ENCODE measurements around the gene IQCK. TPM values are rescaled to one million over a fixed set of nuclear protein-coding genes. Genes with fewer than 3 reads are reported as not detected.
A peak's percentile ranks its signal among the peaks of the same experiment; 100 is the strongest.
"Not testable (repeated sequence)": the region's sequence is repeated elsewhere in the genome, so short reads cannot be mapped to it uniquely, and the experiment has no call there.

IQCK gene
- total RNA-seq, 2 donors from 2014 or later = 26.0 to 42.2 TPM

- Histone ChIP-seq H3K36me3 (peaks cover 3 to 5% of the 10 kb centered on the region in 2 donors), H3K4me3 (no peak overlapping the region), H3K4me1 (replicated peaks) (no peaks in the 10 kb centered on the region), H3K27ac (no peak overlapping the region), H3K9me3 (no peaks in the 10 kb centered on the region), H3K27me3 (replicated peaks; ENCODE audit: insufficient read depth) (no peaks in the 10 kb centered on the region)
- no peak for TF ChIP-seq CTCF (IDR thresholded peaks at IDR 0.05)
- no peak for TF ChIP-seq POLR2AphosphoS5 (IDR thresholded peaks at IDR 0.05)
- TF ChIP-seq POLR2A (IDR thresholded peaks at IDR 0.05) = no peak
- no peak for DNase-seq (ENCODE audit: low spot score)
- WGBS = 85% methylated on average over 6 of the region's 6 CpGs
- intact Hi-C loops (cut with DNase I) = loop anchor here (10.0 kb wide), 1 partner anchor 109 kb away; no protein-coding TSS in a partner anchor
Observed at GRCh38 chr16:19713697-19714096, 4.4 kb upstream of the IQCK start.

- Histone ChIP-seq H3K4me1 (replicated peaks) (no peaks in the 10 kb centered on the region), H3K27me3 (replicated peaks; ENCODE audit: insufficient read depth) (no peaks in the 10 kb centered on the region), H3K4me3 (no peak overlapping the region), H3K27ac (no peak overlapping the region), H3K36me3 (peaks cover 3 to 5% of the 10 kb centered on the region in 2 donors), H3K9me3 (no peaks in the 10 kb centered on the region)
- no peak for DNase-seq (ENCODE audit: low spot score)
- WGBS = 78% methylated on average over 5 of the region's 5 CpGs
- intact Hi-C loops (cut with DNase I) = loop anchor here (5.0 to 10.0 kb wide), 2 partner anchors 111 to 167 kb away; partner anchors contain the start of gene GPRC5B
- TF ChIP-seq POLR2A (IDR thresholded peaks at IDR 0.05) = no peak
- no peak for TF ChIP-seq POLR2AphosphoS5 (IDR thresholded peaks at IDR 0.05)
- TF ChIP-seq CTCF (IDR thresholded peaks at IDR 0.05) = no peak
Observed at GRCh38 chr16:19715566-19715965, 2.5 kb upstream of the IQCK start.

- intact Hi-C loops (cut with DNase I) = loop anchor here (5.0 to 10.0 kb wide), 2 partner anchors 111 to 166 kb away; partner anchors contain the start of gene GPRC5B
- Histone ChIP-seq H3K27me3 (replicated peaks; ENCODE audit: insufficient read depth) (no peaks in the 10 kb centered on the region), H3K27ac (no peak overlapping the region), H3K4me3 (no peak overlapping the region), H3K9me3 (no peaks in the 10 kb centered on the region), H3K36me3 (peaks cover 3 to 5% of the 10 kb centered on the region in 2 donors), H3K4me1 (replicated peaks) (no peaks in the 10 kb centered on the region)
- DNase-seq (ENCODE audit: low spot score) = no peak
- 33% methylated on average over 1 of the region's 1 CpG for WGBS
- TF ChIP-seq POLR2A (IDR thresholded peaks at IDR 0.05) (no peak), CTCF (IDR thresholded peaks at IDR 0.05) (no peak), POLR2AphosphoS5 (IDR thresholded peaks at IDR 0.05) (no peak)
Observed at GRCh38 chr16:19716183-19716582, 1.9 kb upstream of the IQCK start.

GRCh38 chr16:19716728-19717127 is 1.3 kb upstream of the IQCK start:
- 27% methylated on average over 11 of the region's 11 CpGs for WGBS
- peak overlapping the region; percentile 95 to 98 for H3K4me3 ChIP-seq
- H3K36me3 ChIP-seq; H3K4me1 ChIP-seq (replicated peaks); H3K27ac ChIP-seq; H3K27me3 ChIP-seq (replicated peaks; ENCODE audit: insufficient read depth); H3K9me3 ChIP-seq; DNase-seq (ENCODE audit: low spot score): not testable (repeated sequence)
- intact Hi-C loops (cut with DNase I) = loop anchor here (5.0 to 10.0 kb wide), 2 partner anchors 112 to 166 kb away; partner anchors contain the start of gene GPRC5B

GRCh38 chr16:19717314-19717713 is 757 bp upstream of the IQCK start:
- TF ChIP-seq POLR2A (IDR thresholded peaks at IDR 0.05) (no peak), POLR2AphosphoS5 (IDR thresholded peaks at IDR 0.05) (no peak), CTCF (IDR thresholded peaks at IDR 0.05) (no peak)
- Histone ChIP-seq H3K36me3 (peaks cover 3 to 5% of the 10 kb centered on the region in 2 donors), H3K27me3 (replicated peaks; ENCODE audit: insufficient read depth) (no peaks in the 10 kb centered on the region), H3K4me1 (replicated peaks) (no peaks in the 10 kb centered on the region), H3K9me3 (no peaks in the 10 kb centered on the region), H3K4me3 (peak overlapping the region; percentile 95 to 98), H3K27ac (peak overlapping the region in 1 of 2 donors; percentile 67)
- WGBS = under 1% methylated on average over 10 of the region's 10 CpGs
- DNase-seq (ENCODE audit: low spot score) = no peak
- intact Hi-C loops (cut with DNase I) = loop anchor here (5.0 to 10.0 kb wide), 2 partner anchors 113 to 165 kb away; partner anchors contain the start of gene GPRC5B
